ENCODE measurements around the gene GRK4. TPM values are rescaled to one million over a fixed set of nuclear protein-coding genes. Genes with fewer than 3 reads are reported as not detected.
A peak's percentile ranks its signal among the peaks of the same experiment; 100 is the strongest.

The GRK4 gene
- total RNA-seq, 6 experiments from 2014 or later = 5.1 to 8.1 (median 6.7) TPM

GRCh38 chr4:3074846-3075651 is 111.7 kb downstream of the GRK4 start:
- DNase-seq = peak; percentile 58
- H3K4me3 Mint-ChIP-seq = peak overlapping the region; percentile 97
- H3K9me3 Mint-ChIP-seq = no peaks in the 10 kb centered on the region
- H3K4me1 Mint-ChIP-seq (ENCODE audit: low read depth) = peaks cover 39% of the 10 kb centered on the region
- no peaks in the 10 kb centered on the region for H3K36me3 Mint-ChIP-seq (ENCODE audit: low read depth)
- peak overlapping the region; percentile 98 for H3K27ac Mint-ChIP-seq
- no peaks in the 10 kb centered on the region; the same call in 1 of the 2 replicates for H3K27me3 Mint-ChIP-seq (ENCODE audit: insufficient read depth)
- TF ChIP-seq CTCF (IDR thresholded peaks at IDR 0.05) = no peak; the same call in 1 of the 2 replicates

DNA sequence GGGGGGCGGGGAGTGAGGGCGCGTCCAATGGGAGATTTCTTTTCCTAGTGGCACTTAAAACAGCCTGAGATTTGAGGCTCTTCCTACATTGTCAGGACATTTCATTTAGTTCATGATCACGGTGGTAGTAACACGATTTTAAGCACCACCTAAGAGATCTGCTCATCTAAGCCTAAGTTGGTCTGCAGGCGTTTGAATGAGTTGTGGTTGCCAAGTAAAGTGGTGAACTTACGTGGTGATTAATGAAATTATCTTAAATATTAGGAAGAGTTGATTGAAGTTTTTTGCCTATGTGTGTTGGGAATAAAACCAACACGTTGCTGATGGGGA is 112.2 kb downstream of the GRK4 start:
- Mint-ChIP-seq H3K9me3 (no peaks in the 10 kb centered on the region), H3K4me3 (peak overlapping the region; percentile 97), H3K4me1 (ENCODE audit: low read depth) (peaks cover 37% of the 10 kb centered on the region), H3K27ac (peak overlapping the region; percentile 98), H3K27me3 (ENCODE audit: insufficient read depth) (no peaks in the 10 kb centered on the region; the same call in 1 of the 2 replicates), H3K36me3 (ENCODE audit: low read depth) (no peaks in the 10 kb centered on the region)
- no peak for TF ChIP-seq CTCF (IDR thresholded peaks at IDR 0.05)
- DNase-seq = no peak

- DNase-seq = no peak
- Mint-ChIP-seq H3K4me3 (no peak overlapping the region), H3K9me3 (no peaks in the 10 kb centered on the region), H3K4me1 (ENCODE audit: low read depth) (peaks cover 20% of the 10 kb centered on the region), H3K27me3 (ENCODE audit: insufficient read depth) (no peaks in the 10 kb centered on the region; the same call in 1 of the 2 replicates), H3K36me3 (ENCODE audit: low read depth) (no peaks in the 10 kb centered on the region), H3K27ac (no peak overlapping the region)
- no peak for TF ChIP-seq CTCF (IDR thresholded peaks at IDR 0.05)
Observed at GRCh38 chr4:3077796-3078195, 114.4 kb downstream of the GRK4 start.

- no peak overlapping the region for H3K4me3 Mint-ChIP-seq
- no peaks in the 10 kb centered on the region; the same call in 1 of the 2 replicates for H3K27me3 Mint-ChIP-seq (ENCODE audit: insufficient read depth)
- TF ChIP-seq CTCF (IDR thresholded peaks at IDR 0.05) = no peak
- DNase-seq = no peak
- H3K4me1 Mint-ChIP-seq (ENCODE audit: low read depth) = peaks cover 20% of the 10 kb centered on the region
- H3K36me3 Mint-ChIP-seq (ENCODE audit: low read depth) = no peaks in the 10 kb centered on the region; the same call in 1 of the 2 replicates
- no peak overlapping the region for H3K27ac Mint-ChIP-seq
- no peaks in the 10 kb centered on the region for H3K9me3 Mint-ChIP-seq
Observed at GRCh38 chr4:3079694-3080123, 116.3 kb downstream of the GRK4 start.

GRCh38 chr4:3082925-3083515 is 119.6 kb downstream of the GRK4 start:
- no peak overlapping the region for H3K27ac Mint-ChIP-seq

More at GRCh38 chr4:3082925-3083515, 119.6 kb downstream of the GRK4 start:
- no peak overlapping the region for H3K4me3 Mint-ChIP-seq
- DNase-seq = no peak
- H3K36me3 Mint-ChIP-seq (ENCODE audit: low read depth) = peaks cover under 1% of the 10 kb centered on the region
- no peaks in the 10 kb centered on the region for H3K27me3 Mint-ChIP-seq (ENCODE audit: insufficient read depth)
- H3K4me1 Mint-ChIP-seq (ENCODE audit: low read depth) = peaks cover 9% of the 10 kb centered on the region
- TF ChIP-seq CTCF (IDR thresholded peaks at IDR 0.05) = no peak
- no peaks in the 10 kb centered on the region for H3K9me3 Mint-ChIP-seq

Data from HFFc6 (cell line).